T-helper 2 cell treated with Interferon-gamma antibody and Interleukin-4, amounts not matched to agents 100 ng/mL and 5 ng/mL, for 36 hours (primary cell): ENCODE results near the gene UGT2B10. TPM values are rescaled to one million over a fixed set of nuclear protein-coding genes. Genes with fewer than 3 reads are reported as not detected.
"Not testable (repeated sequence)": the region's sequence is repeated elsewhere in the genome, so short reads cannot be mapped to it uniquely, and the experiment has no call there.

Experiments
- intact Hi-C: fragments of 100-400 bp; cut with micrococcal nuclease; formaldehyde crosslinking; loops from one replicate; pipeline ENCODE4 v1.15.1; 2023
- total RNA-seq: library from RNA; stranded (reverse); gene quantifications from 2 replicates; pipeline ENCODE4 v1.2.3, GENCODE V29; 2022

Gene UGT2B10
- total RNA-seq = not detected in 2 replicates

- intact Hi-C loops = not testable (repeated sequence)
Measured at GRCh38 chr4:68815617-68816409, at the start of gene UGT2B10. TSS of gene UGT2B10 (plus strand) at chr4:68815994. CDS start at chr4:68816020, 26 bp downstream.

GRCh38 chr4:68771836-68772235 lies 44.0 kb upstream of the UGT2B10 start:
- intact Hi-C loops = not testable (repeated sequence)

- intact Hi-C loops = no loop called here
Measured at GRCh38 chr4:68773699-68774098, 42.1 kb upstream of the UGT2B10 start.

GRCh38 chr4:68780232-68780631 lies 35.6 kb upstream of the UGT2B10 start:
- intact Hi-C loops = no loop called here

GRCh38 chr4:68797048-68797447 lies 18.7 kb upstream of the UGT2B10 start:
- intact Hi-C loops = no loop called here

GRCh38 chr4:68797618-68798017 lies 18.2 kb upstream of the UGT2B10 start:
- intact Hi-C loops = no loop called here

GRCh38 chr4:68803013-68803412 lies 12.8 kb upstream of the UGT2B10 start:
- intact Hi-C loops = no loop called here

GRCh38 chr4:68808060-68808459 lies 7.7 kb upstream of the UGT2B10 start:
- intact Hi-C loops = no loop called here

- intact Hi-C loops = no loop called here
Measured at GRCh38 chr4:68810919-68811318, 4.9 kb upstream of the UGT2B10 start.

- intact Hi-C loops = not testable (repeated sequence)
Measured at GRCh38 chr4:68816410-68817265, 844 bp downstream of the UGT2B10 start.

- intact Hi-C loops = no loop called here
Measured at GRCh38 chr4:68817386-68817785, 1.6 kb downstream of the UGT2B10 start.

- intact Hi-C loops = not testable (repeated sequence)
Measured at GRCh38 chr4:68818030-68818462, 2.3 kb downstream of the UGT2B10 start.

- intact Hi-C loops = no loop called here
Measured at GRCh38 chr4:68831642-68832041, 15.8 kb downstream of the UGT2B10 start.

GRCh38 chr4:68850293-68850692 lies 34.5 kb downstream of the UGT2B10 start:
- intact Hi-C loops = no loop called here

- intact Hi-C loops = no loop called here
Measured at GRCh38 chr4:68855771-68856170, 40.0 kb downstream of the UGT2B10 start.

- intact Hi-C loops = no loop called here
Measured at GRCh38 chr4:68858039-68858438, 42.2 kb downstream of the UGT2B10 start.

- intact Hi-C loops = no loop called here
Measured at GRCh38 chr4:68859655-68860054, 43.9 kb downstream of the UGT2B10 start.

GRCh38 chr4:68861057-68861456 lies 45.3 kb downstream of the UGT2B10 start:
- intact Hi-C loops = no loop called here

- intact Hi-C loops = no loop called here
Measured at GRCh38 chr4:68864438-68865187, 48.8 kb downstream of the UGT2B10 start.

GRCh38 chr4:68865188-68865638 lies 49.4 kb downstream of the UGT2B10 start:
- intact Hi-C loops = no loop called here

- intact Hi-C loops = no loop called here
Measured at GRCh38 chr4:68865760-68866159, 50.0 kb downstream of the UGT2B10 start.
